ENCODE measurements around the gene ZNF512B.
"Not testable (repeated sequence)": the region's sequence is repeated elsewhere in the genome, so short reads cannot be mapped to it uniquely, and the experiment has no call there.

The ZNF512B gene

DNA sequence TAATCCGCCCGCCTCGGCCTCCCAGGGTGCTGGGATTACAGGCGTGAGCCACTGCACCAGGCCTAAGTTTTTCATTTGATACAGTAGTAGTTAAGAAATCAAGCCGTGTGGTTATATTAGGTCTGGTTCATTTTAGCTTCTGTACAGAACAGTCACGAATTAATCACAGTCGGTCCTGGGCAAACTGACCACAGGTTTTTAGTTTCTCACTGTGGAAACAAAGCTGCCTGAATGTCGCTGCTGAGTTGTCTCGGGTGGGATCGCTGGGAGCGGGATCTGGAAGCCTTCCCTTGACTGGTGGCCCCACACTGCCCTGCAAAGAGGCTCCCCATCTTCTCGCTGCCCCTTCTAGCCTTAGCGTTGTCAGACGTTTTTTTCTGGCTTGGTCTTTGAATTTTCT lies 32.1 kb downstream of the ZNF512B start:
- Histone ChIP-seq H3K27me3 (ENCODE audit: control insufficient read depth, insufficient read depth, low read length) (no peaks in the 10 kb centered on the region), H3K4me3 (ENCODE audit: low read depth, low read length) (no peak overlapping the region), H3K4me1 (ENCODE audit: control insufficient read depth, insufficient read depth, low read length) (peaks cover 11% of the 10 kb centered on the region), H3K36me3 (ENCODE audit: control insufficient read depth, insufficient read depth, low read length) (peaks cover 20% of the 10 kb centered on the region), H3K27ac (ENCODE audit: low read depth, low read length) (no peak overlapping the region), H3K9me3 (ENCODE audit: control insufficient read depth, insufficient read depth, low read depth, low read length) (no peaks in the 10 kb centered on the region), H3K9ac (ENCODE audit: low read length) (no peak overlapping the region)

GRCh38 chr20:63935447-63935846 lies 34.3 kb downstream of the ZNF512B start:
- H3K4me1 ChIP-seq (ENCODE audit: control insufficient read depth, insufficient read depth, low read length) = 0 out of 2 replicates have a peak, but pooled peaks cover 4% of the 10 kb centered on the region
- no peak overlapping the region for H3K27ac ChIP-seq (ENCODE audit: low read depth, low read length)
- H3K36me3 ChIP-seq (ENCODE audit: control insufficient read depth, insufficient read depth, low read length) = peaks cover 42% of the 10 kb centered on the region
- no peaks in the 10 kb centered on the region for H3K27me3 ChIP-seq (ENCODE audit: control insufficient read depth, insufficient read depth, low read length)
- no peak overlapping the region for H3K4me3 ChIP-seq (ENCODE audit: low read depth, low read length)
- H3K9me3 ChIP-seq (ENCODE audit: control insufficient read depth, insufficient read depth, low read depth, low read length) = no peaks in the 10 kb centered on the region
- H3K9ac ChIP-seq (ENCODE audit: low read length) = no peak overlapping the region

DNA sequence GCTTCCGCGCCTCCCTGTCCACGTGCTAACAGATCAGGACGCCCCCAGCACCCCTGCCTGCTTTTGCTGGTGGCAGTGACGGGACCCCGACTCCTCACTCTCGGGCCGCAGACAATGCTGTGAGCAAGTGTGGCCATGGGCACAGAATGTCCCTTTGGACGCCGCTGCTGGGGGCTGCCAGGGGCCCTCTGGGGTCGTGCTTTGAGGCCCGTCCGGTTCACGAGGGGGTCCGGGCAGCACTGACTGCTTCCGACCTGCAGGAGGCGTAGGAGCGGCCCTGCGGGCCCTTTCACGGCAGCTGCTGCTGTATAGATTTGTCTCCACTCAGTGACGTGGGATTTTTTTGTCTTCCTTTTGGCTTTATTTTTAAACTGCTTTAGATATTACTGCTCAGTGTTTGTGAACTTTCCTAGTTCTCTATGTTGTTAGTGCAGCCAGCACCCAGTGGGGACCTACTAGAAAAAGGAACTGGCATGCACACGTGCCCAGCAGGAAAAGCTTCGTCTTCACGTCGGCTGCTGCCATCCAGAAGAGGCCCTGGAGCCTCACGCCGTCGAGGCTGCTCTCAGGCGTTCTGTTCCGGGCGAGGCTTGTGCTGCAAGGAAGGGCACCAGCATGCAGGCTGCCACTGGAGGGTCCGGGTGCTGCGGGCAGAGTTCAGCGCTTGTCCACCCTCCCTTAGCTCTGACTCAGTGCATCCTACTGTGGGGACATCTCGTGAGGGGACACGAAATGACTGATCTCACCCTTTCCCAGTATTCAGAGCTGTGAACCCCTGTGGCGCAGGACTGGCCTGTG lies 35.3 kb downstream of the ZNF512B start:
- no peaks in the 10 kb centered on the region for H3K27me3 ChIP-seq (ENCODE audit: control insufficient read depth, insufficient read depth, low read length)
- no peak overlapping the region for H3K9ac ChIP-seq (ENCODE audit: low read length)
- H3K9me3 ChIP-seq (ENCODE audit: control insufficient read depth, insufficient read depth, low read depth, low read length) = no peaks in the 10 kb centered on the region
- H3K27ac ChIP-seq (ENCODE audit: low read depth, low read length) = no peak overlapping the region
- H3K36me3 ChIP-seq (ENCODE audit: control insufficient read depth, insufficient read depth, low read length) = peaks cover 46% of the 10 kb centered on the region
- no peak overlapping the region for H3K4me3 ChIP-seq (ENCODE audit: low read depth, low read length)
- H3K4me1 ChIP-seq (ENCODE audit: control insufficient read depth, insufficient read depth, low read length) = 0 out of 2 replicates have a peak, but pooled peaks cover 3% of the 10 kb centered on the region

- H3K27me3 ChIP-seq (ENCODE audit: control insufficient read depth, insufficient read depth, low read length) = no peaks in the 10 kb centered on the region
- peaks cover 54% of the 10 kb centered on the region for H3K36me3 ChIP-seq (ENCODE audit: control insufficient read depth, insufficient read depth, low read length)
- H3K9ac ChIP-seq (ENCODE audit: low read length) = no peak overlapping the region
- H3K4me3 ChIP-seq (ENCODE audit: low read depth, low read length) = no peak overlapping the region
- no peaks in the 10 kb centered on the region for H3K9me3 ChIP-seq (ENCODE audit: control insufficient read depth, insufficient read depth, low read depth, low read length)
- H3K27ac ChIP-seq (ENCODE audit: low read depth, low read length) = no peak overlapping the region
- H3K4me1 ChIP-seq (ENCODE audit: control insufficient read depth, insufficient read depth, low read length) = no peaks in the 10 kb centered on the region
These were observed 36.1 kb downstream of the ZNF512B start for GRCh38 chr20:63933646-63934045.

DNA sequence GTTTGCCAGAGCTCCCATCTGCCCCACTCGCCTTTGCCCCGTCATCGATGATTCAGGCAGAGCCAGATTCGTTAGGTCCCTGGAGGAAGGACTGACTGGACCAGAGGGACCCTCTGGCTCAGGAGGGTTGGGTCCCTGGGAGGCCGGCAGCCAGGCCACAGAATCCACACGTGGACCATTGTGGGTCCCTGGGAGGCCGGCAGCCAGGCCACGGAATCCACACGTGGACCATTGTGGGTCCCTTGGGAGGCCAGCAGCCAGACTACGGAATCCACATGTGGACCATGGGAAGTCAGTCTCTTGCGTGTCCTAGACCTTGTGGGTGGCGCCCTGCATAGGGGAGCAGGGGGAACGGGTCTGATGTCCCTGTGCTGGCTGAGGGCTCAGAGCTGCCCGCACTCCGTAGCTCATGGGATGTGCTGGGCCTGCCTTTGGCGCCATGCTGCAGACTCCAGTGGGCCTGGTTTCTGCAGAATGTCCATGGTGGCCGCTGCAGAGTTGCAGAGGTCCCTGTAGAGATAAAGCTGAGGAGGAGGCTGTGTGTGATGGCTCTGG lies 37.0 kb downstream of the ZNF512B start:
- H3K4me3 ChIP-seq (ENCODE audit: low read depth, low read length) = no peak overlapping the region
- H3K36me3 ChIP-seq (ENCODE audit: control insufficient read depth, insufficient read depth, low read length) = peaks cover 61% of the 10 kb centered on the region
- no peak overlapping the region for H3K9ac ChIP-seq (ENCODE audit: low read length)

GRCh38 chr20:63931735-63932134 lies 38.0 kb downstream of the ZNF512B start:
- Histone ChIP-seq H3K27ac (ENCODE audit: low read depth, low read length) (no peak overlapping the region), H3K36me3 (ENCODE audit: control insufficient read depth, insufficient read depth, low read length) (peaks cover 65% of the 10 kb centered on the region), H3K27me3 (ENCODE audit: control insufficient read depth, insufficient read depth, low read length) (no peaks in the 10 kb centered on the region), H3K4me1 (ENCODE audit: control insufficient read depth, insufficient read depth, low read length) (no peaks in the 10 kb centered on the region), H3K9ac (ENCODE audit: low read length) (no peak overlapping the region), H3K9me3 (ENCODE audit: control insufficient read depth, insufficient read depth, low read depth, low read length) (no peaks in the 10 kb centered on the region), H3K4me3 (ENCODE audit: low read depth, low read length) (no peak overlapping the region)

More for the DNA sequence above, 37.0 kb downstream of the ZNF512B start:
- Histone ChIP-seq H3K27me3 (ENCODE audit: control insufficient read depth, insufficient read depth, low read length) (no peaks in the 10 kb centered on the region), H3K27ac (ENCODE audit: low read depth, low read length) (no peak overlapping the region), H3K4me1 (ENCODE audit: control insufficient read depth, insufficient read depth, low read length) (no peaks in the 10 kb centered on the region), H3K9me3 (ENCODE audit: control insufficient read depth, insufficient read depth, low read depth, low read length) (no peaks in the 10 kb centered on the region)

GRCh38 chr20:63930971-63931553 lies 38.7 kb downstream of the ZNF512B start:
- Histone ChIP-seq H3K4me1 (ENCODE audit: control insufficient read depth, insufficient read depth, low read length) (no peaks in the 10 kb centered on the region), H3K9ac (ENCODE audit: low read length) (no peak overlapping the region), H3K9me3 (ENCODE audit: control insufficient read depth, insufficient read depth, low read depth, low read length) (no peaks in the 10 kb centered on the region), H3K4me3 (ENCODE audit: low read depth, low read length) (no peak overlapping the region), H3K27ac (ENCODE audit: low read depth, low read length) (no peak overlapping the region), H3K27me3 (ENCODE audit: control insufficient read depth, insufficient read depth, low read length) (no peaks in the 10 kb centered on the region), H3K36me3 (ENCODE audit: control insufficient read depth, insufficient read depth, low read length) (peaks cover 67% of the 10 kb centered on the region)

DNA sequence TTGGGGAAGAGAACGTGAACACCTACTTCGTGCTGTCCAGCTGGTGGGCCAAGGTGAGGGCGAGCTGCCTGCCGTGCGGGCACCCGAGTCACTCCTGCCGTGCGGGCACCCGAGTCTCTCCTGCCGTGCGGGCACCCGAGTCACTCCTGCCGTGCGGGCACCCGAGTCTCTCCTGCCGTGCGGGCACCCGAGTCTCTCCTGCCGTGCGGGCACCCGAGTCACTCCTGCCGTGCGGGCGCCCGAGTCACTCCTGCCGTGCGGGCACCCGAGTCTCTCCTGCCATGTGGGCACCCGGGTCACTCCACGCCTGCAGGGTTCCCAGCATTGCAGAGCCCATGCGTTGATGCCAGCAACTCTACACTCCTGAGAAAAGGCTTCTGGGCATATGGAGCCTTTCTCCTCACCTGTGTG lies 40.3 kb downstream of the ZNF512B start:
- H3K9ac ChIP-seq (ENCODE audit: low read length); H3K27ac ChIP-seq (ENCODE audit: low read depth, low read length); H3K27me3 ChIP-seq (ENCODE audit: control insufficient read depth, insufficient read depth, low read length); H3K4me1 ChIP-seq (ENCODE audit: control insufficient read depth, insufficient read depth, low read length); H3K4me3 ChIP-seq (ENCODE audit: low read depth, low read length); H3K9me3 ChIP-seq (ENCODE audit: control insufficient read depth, insufficient read depth, low read depth, low read length): not testable (repeated sequence)
- H3K36me3 ChIP-seq (ENCODE audit: control insufficient read depth, insufficient read depth, low read length) = peaks cover 60% of the 10 kb centered on the region

DNA sequence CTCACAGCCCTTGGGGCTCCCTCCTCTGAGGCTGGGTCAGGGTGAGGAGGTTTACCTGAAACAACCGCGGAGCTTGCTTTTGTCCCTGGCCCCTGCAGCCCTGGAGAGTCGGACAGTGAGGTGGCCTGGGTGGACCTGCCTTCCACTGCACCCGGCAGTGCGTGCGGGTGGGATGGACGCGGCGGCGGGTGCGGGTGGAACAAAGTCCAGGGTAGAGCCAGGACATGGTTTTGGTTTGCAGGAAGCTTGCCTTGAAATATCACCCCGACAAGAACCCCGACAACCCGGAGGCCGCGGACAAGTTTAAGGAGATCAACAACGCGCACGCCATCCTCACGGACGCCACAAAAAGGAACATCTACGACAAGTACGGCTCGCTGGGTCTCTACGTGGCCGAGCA lies 40.7 kb downstream of the ZNF512B start:
- Histone ChIP-seq H3K4me1 (ENCODE audit: control insufficient read depth, insufficient read depth, low read length) (no peaks in the 10 kb centered on the region), H3K27me3 (ENCODE audit: control insufficient read depth, insufficient read depth, low read length) (no peaks in the 10 kb centered on the region)

GRCh38 chr20:63926298-63926697 lies 43.4 kb downstream of the ZNF512B start:
- H3K4me1 ChIP-seq (ENCODE audit: control insufficient read depth, insufficient read depth, low read length) = no peaks in the 10 kb centered on the region
- H3K9me3 ChIP-seq (ENCODE audit: control insufficient read depth, insufficient read depth, low read depth, low read length) = no peaks in the 10 kb centered on the region
- H3K27me3 ChIP-seq (ENCODE audit: control insufficient read depth, insufficient read depth, low read length) = no peaks in the 10 kb centered on the region
- H3K4me3 ChIP-seq (ENCODE audit: low read depth, low read length) = no peak overlapping the region
- H3K27ac ChIP-seq (ENCODE audit: low read depth, low read length) = no peak overlapping the region
- H3K36me3 ChIP-seq (ENCODE audit: control insufficient read depth, insufficient read depth, low read length) = peaks cover 41% of the 10 kb centered on the region
- no peak overlapping the region for H3K9ac ChIP-seq (ENCODE audit: low read length)

More for the DNA sequence above, 40.7 kb downstream of the ZNF512B start:
- H3K9me3 ChIP-seq (ENCODE audit: control insufficient read depth, insufficient read depth, low read depth, low read length) = no peaks in the 10 kb centered on the region
- peaks cover 60% of the 10 kb centered on the region for H3K36me3 ChIP-seq (ENCODE audit: control insufficient read depth, insufficient read depth, low read length)
- no peak overlapping the region for H3K27ac ChIP-seq (ENCODE audit: low read depth, low read length)
- no peak overlapping the region for H3K9ac ChIP-seq (ENCODE audit: low read length)
- H3K4me3 ChIP-seq (ENCODE audit: low read depth, low read length) = no peak overlapping the region

DNA sequence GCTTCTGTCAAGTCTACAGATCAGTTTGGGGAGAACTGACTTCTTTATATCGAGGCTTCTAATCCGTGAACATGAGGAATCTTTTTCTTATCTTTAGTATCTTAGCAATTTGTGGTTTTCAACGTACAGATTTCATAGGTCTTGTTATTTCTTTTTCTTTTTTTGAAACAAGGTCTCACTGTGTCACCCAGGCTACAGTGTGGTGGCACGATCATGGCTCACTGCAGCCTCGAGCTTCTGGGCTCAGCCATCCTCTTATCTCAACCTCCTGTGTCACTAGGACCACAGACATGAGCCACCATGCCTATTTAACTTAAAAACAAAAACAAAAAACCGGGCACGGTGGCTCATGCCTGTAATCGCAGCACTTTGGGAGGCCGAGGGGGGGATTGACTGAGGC lies 45.5 kb downstream of the ZNF512B start:
- Histone ChIP-seq H3K4me3 (ENCODE audit: low read depth, low read length) (no peak overlapping the region), H3K9me3 (ENCODE audit: control insufficient read depth, insufficient read depth, low read depth, low read length) (no peaks in the 10 kb centered on the region), H3K27me3 (ENCODE audit: control insufficient read depth, insufficient read depth, low read length) (no peaks in the 10 kb centered on the region), H3K4me1 (ENCODE audit: control insufficient read depth, insufficient read depth, low read length) (no peaks in the 10 kb centered on the region), H3K9ac (ENCODE audit: low read length) (no peak overlapping the region), H3K36me3 (ENCODE audit: control insufficient read depth, insufficient read depth, low read length) (peaks cover 27% of the 10 kb centered on the region), H3K27ac (ENCODE audit: low read depth, low read length) (no peak overlapping the region)
